Measurements from ENCODE around the gene TCF25.

Gene TCF25

DNA sequence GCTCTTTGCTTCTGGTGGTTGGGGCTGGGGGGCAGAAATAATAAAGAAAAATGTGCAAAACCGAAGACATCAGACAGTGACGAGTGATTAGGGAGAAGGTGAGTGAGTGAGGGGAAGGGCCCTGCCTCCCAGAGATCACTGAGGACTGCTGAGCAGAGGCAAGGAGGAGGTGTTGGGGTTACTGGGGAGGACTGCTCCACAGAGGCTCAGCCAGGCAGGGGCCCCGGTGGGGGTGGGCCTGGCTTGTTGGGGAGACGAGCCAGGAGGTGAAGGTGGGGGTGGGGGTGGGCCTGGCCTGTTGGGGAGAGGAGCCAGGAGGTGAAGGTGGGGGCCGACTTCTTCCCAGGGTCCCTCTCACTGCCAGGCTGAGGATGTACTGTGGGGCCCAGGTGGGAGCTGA is 73.1 kb downstream of the TCF25 start:
- no peak for DNase-seq (ENCODE audit: low spot score)

DNA sequence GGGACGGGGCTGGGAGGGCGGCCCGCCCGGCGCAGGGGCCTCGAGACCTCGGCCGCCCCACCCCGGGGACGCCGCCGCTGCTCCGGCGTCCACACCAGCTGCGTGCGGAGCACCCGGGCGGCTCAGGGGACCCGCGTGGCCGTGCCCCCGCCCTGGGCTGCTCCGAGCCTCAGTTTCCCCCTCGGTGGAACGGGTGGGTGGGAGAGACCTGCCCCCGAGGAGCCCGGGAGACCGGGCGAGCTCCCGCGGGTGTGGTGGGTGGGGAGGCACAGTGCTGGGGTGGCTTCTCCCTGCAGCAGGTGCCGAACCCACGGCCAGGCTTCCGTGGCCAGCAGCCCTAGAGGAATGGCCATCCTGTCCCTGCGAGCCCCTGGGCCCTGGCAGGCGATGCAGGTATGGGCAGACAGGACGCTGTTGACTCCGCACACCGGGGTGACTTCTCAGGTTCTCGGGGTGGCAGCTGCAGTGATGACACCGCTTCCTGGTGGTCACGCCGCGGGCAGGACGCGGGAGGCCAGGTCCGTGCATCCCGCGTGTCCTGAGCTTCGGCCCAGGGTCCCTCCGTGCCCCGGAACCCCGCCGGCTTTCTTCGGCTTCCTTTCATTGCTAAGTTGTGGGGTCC is 75.8 kb downstream of the TCF25 start:
- no peak for DNase-seq (ENCODE audit: low spot score)

DNA sequence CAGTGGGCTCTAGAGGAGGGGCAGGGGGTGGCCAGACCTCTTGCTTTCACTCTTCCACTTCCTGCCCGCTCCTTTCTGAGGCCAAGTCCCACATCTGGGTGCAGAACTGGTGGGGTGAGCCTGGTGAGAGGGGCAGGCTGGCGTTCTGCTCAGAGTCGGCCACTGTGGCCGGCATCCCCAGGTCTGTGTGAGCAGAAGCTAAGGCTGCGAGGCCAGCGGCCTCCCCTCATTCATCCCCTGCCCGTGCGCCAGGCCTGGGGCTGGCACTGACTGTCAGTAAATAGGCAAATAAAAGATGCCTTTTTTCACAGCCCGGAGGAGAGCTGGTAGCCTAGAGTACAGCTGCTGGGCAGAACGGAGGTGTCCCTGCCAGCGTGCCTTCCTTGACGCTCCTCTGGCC is 76.4 kb downstream of the TCF25 start:
- DNase-seq (ENCODE audit: low spot score): no peak

DNA sequence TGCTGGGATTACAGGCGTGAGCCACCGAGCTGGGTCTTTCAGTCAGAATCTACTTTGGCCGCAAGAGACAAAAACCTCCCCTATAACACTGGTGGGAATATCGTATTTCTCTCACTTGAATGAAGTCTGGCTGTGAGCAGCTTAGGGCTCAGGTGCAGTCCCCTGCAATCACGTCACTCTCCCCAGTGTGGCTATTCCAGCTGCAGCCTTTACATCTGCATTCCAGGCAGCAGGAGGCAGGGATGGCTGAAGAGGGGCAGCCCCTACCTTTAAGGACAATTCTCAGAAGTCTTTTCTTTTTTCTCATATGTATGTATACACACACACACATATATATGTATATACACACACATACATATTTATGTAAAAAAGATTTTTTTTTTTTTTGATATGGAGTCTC is 78.1 kb downstream of the TCF25 start:
- no peak for DNase-seq (ENCODE audit: low spot score)

DNA sequence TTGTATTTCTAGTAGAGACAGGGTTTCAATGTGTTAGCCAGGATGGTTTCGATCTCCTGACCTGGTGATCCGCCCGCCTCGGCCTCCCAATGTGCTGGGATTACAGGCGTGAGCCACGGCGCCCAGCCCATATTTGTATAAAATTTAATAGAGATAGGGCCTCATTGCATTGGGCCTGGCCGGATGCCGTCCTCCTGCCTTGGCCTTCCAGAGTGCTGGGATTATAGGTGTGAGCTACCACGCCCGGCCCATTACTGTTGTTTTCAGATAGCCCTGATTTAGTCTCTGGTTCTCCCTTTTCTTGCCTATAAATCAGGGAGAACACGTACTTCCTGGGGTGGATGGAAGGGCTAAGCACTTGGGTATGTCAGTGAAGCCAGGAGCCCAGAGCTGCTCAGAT is 78.7 kb downstream of the TCF25 start:
- no peak for DNase-seq (ENCODE audit: low spot score)

DNA sequence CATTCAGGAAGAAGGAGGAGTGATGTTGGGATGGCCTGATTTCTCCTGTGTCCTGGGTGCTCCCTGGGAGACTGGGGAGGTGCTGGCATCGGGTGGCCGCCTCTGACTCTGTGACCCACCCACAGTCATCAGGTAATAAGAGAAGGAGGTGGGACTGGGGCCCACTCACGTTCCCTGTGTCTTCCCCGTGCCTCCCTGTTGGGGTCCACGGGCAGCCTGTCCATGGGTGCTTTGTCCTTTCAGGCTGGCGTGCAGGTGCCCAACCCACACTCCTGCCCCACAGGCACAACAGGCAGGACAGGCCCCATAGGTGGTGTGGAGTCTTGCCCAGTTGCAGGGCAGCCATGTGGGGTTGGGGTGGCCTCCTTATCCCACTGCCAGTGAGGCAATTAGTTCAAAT is 79.2 kb downstream of the TCF25 start:
- DNase-seq (ENCODE audit: low spot score): no peak

DNA sequence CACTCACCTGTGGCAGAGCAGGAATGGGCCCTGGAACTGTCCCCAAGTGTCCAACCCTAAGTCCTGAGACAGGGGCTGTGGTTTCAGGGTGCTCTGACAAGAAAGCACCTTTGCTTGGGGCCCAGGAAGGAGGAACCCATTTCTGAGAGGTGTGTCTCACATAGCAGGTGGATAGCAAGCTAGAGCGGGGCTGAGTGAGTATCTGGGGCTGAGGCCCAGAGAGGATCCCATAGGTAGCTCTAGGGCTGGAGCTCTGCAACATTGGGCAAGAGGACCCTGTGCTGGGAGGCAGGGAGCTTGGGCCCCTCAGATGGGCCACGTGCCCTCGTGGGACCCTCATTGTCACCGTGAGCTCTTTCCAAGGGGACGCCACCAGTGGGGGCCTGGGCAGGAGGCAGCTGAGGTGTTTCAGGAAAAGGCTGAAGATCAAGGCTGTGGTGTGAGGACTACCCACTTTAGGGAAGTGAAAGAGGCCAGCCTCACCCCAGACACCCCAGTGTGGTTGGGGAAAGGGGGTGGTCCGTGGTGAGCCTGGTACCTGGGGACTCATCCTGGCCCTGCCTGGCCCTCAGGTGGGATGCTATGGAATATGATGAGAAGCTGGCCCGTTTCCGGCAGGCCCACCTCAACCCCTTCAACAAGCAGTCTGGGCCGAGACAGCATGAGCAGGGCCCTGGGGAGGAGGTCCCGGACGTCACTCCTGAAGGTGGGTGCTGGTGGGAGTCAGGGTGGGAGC is 80.4 kb downstream of the TCF25 start:
- no peak for DNase-seq (ENCODE audit: low spot score)

DNA sequence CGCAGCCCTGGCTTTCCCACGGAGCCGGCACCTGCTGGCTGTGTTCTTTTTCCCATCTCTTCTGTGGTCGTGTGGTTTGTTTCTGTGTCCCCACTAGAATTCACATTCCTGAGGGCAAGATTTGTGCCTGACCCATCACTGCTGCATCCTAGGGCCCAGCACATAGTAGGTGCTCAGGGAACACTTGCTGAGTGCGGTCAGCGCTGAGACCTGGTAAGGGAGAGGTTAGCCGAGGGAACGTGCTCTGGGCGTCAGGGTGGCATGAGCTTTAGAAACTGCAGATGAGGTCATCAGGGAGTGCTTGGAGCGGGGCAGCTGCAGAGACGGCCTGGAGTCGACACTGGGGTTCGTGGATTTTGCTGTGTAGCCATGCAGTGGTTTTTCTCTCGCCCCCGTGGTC is 81.1 kb downstream of the TCF25 start:
- no peak for DNase-seq (ENCODE audit: low spot score)

DNA sequence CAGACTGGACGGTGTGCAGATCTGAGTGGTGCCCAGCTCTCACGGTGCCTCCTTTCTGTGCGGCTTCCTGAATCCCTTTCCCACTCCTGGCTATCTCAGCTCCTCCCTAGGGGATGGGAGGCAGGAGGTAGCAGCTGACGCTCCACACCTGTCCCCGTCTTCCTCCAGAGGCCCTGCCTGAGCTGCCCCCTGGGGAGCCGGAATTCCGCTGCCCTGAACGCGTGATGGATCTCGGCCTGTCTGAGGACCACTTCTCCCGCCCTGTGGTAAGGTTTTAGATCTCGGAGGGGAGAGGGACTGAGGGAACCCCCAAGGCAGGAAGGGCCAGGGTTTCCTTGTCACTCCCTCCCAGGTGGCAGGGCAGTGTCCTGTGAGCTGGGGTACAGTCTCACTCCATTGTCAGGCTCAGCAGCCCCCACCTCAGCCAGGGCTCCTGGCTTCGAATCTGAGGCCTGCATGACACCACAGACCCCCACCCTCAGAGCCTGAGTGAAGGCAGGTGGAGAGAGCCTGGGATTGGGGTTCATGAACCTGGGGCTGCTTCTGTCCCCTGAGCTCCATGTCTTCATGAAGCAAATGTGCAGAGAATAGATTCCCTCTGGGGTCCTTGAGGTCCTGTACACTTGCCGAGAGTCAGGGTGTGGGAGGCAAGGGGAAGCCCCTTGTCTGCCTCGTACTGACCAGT is 81.8 kb downstream of the TCF25 start:
- DNase-seq (ENCODE audit: low spot score): no peak

DNA sequence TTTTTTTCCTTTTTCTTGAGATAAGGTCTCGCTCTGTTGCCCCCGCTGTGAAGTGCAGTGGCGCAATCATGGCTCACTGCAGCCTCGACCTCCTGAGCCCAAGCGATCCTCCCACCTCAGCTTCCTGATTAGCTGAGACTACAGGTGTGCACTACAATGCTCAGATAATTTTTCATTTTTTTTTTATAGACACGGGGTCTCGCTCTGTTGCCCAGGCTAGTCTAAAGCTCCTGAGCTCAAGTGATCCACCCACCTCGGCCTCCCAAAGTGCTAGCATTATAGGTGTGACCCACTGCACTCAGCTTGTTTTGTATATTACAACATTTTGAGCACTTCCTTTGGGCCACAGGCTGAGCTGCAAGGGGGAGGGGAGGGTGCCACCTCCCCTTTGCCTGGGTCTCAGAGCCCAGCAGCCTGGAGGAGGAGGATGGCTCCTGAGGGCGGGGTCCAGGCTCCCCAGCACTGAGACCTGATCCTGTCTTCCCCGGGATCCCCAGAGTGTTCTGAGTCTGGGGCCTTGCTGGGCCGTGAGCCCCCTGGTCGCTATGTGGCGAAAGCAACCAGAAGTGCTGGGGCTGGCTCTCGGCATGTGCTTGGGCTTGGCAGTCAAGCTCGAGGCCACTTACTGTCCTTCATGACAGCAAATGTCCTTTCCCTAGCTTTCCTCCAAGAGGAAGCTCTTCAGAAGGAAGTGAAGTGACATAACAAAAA is 83.3 kb downstream of the TCF25 start:
- DNase-seq (ENCODE audit: low spot score): no peak

DNA sequence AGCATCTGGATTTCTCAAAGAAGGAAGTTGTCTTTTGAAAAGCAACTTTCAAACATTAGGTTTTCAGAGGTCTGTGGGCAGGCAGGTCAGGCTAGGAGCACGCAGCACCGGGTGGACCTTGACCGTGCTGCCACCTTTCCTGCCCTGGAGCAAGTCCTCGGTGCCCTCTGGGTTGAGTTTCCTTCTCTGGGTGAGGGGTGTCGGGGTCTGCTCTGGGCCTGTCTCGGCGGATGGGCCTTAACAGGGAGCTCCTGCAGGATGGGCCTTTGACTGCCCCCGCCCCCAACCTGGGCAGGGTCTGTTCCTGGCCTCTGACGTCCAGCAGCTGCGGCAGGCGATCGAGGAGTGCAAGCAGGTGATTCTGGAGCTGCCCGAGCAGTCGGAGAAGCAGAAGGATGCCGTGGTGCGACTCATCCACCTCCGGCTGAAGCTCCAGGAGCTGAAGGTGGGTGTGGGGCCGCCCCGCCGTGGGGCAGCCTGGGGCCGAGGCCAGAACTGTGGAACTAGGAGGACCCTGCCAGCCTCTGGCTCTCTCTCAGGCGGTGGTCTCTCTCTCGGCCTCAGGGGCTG is 83.9 kb downstream of the TCF25 start:
- DNase-seq (ENCODE audit: low spot score): no peak

DNA sequence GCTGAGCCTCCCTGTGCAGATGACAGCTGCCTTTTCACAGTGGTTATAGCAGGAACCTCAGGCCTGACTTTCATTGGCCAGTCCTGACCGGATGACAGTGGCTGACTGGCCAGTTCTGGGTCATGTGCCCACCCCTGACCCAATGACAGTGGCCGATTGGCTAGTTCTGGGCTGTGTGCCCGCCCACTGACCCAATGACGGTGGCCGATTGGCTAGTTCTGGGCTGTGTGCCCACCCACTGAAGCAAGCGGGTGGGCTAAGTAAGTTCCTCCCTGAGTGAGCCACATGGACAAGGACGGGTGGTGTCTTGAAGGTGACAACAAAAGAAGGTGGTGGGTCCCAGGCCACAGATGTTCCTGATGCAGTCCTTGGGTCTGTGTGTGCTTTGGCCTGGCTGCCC is 84.7 kb downstream of the TCF25 start:
- no peak for DNase-seq (ENCODE audit: low spot score)

DNA sequence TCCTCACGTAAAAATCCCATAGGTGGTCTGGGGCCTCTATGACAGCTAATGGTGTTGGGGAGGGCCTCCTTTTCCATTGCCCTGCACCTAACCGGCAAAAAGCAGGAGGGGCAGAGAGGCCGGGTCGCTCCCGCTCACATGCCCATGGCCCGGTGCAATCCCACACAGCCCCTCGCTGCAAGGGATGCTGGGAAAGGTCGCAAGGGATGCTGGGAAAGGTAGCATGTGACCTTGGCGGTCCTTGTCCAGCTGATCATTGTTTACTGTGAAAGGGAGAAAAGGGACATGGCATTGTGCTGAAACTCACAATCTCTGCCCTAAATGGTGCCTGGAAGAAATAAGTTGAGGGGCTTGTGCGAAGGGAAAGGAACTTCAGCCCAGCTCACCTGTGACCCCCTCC is 85.2 kb downstream of the TCF25 start:
- DNase-seq (ENCODE audit: low spot score): no peak

DNA sequence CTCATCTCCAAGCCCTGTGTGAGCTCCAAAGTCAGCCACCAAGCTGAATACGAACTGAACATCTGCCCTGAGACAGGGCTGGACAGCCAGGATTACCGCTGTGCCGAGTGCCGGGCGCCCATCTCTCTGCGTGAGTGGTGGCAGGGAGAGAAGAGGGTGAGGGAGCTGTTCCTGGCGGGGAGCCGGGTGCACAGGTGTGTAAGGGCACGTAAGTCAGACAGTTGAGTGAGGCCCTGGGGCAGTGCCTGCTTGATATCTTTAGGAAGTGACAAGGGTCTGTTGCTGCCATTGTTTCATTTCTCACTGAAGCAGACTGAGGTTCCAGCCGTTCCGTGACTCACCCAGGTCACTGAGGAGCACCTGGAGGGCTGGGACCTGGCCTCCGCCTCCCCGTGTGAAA is 87.6 kb downstream of the TCF25 start:
- no peak for DNase-seq (ENCODE audit: low spot score)

All from activated CD4-positive, alpha-beta T cell treated with anti-CD3 and anti-CD28 coated beads, Interleukin-2, Interleukin-4, amounts not matched to agents 100 ng/mL and 50 ng/mL, durations not matched to agents 16 hours and 8 hours (primary cell).